Testis (tissue), 3 donors: ENCODE results near the gene MAP4K4. TPM values are rescaled to one million over a fixed set of nuclear protein-coding genes. Genes with fewer than 3 reads are reported as not detected.

Source experiments
- DNase-seq: peaks from one replicate; pipeline ENCODE4 v3.0.0-alpha.2; 2019
- H3K27ac ChIP-seq, 2 donors: fragments of 200-600 bp; sonication (generic); one replicate each; pipeline ENCODE4 v1.5.1; 2019
- H3K27me3 ChIP-seq: fragments of 200-600 bp; sonication (generic); one replicate; pipeline ENCODE4 v1.5.1; 2019
- H3K36me3 ChIP-seq: fragments of 200-600 bp; sonication (generic); one replicate; pipeline ENCODE4 v1.5.1; 2017; ENCODE audit warnings: low read depth; ENCODE audit errors: missing control alignments
- H3K4me1 ChIP-seq: fragments of 200-600 bp; sonication (generic); one replicate; pipeline ENCODE4 v1.5.1; 2019
- H3K4me3 ChIP-seq, 2 donors: fragments of 200-600 bp; sonication (generic); one replicate each; pipeline ENCODE4 v1.5.1; 2017 to 2019
- H3K9me3 ChIP-seq: fragments of 200-600 bp; sonication (generic); one replicate; pipeline ENCODE4 v1.5.1; 2017
- POLR2A ChIP-seq: fragments of 450-650 bp; IDR thresholded peaks from one replicate; pipeline ENCODE4 v1.6.1; 2017; ENCODE audit warnings: antibody characterized with exemption, mild to moderate bottlenecking, moderate library complexity
- WGBS, 2 donors: methylation state at CpG; one replicate each; pipeline ENCODE4 v1.1.5; 2018; 5-methylcytosine and 5-hydroxymethylcytosine counted together
- intact Hi-C: fragments of 100-400 bp; cut with DNase I; formaldehyde crosslinking; loops from one replicate; pipeline ENCODE4 v1.15.1; 2023; ENCODE audit warnings: low total_unique reads
- polyA plus RNA-seq: library from polyadenylated mRNA; stranded (reverse); fragments of 350-450 nt; fragmentation: Illumina TruSeq; extraction: RNeasy Lipid Tissue Mini Kit (QIAGEN cat#74804); gene quantifications from one replicate; pipeline ENCODE4 v1.2.3, GENCODE V29; 2014; ENCODE audit warnings: low read depth, low replicate concordance; ENCODE audit not compliant: insufficient read depth
- total RNA-seq, 2 donors: library from RNA; depleted of rRNA; stranded (reverse); fragments of >200 nt; gene quantifications; one replicate each; pipeline ENCODE4 v1.2.3, GENCODE V29; 2016
- TF ChIP-seq, protein P1 (sequence below), 3 experiments: fragments of 450-650 bp in 2 of 3; fragments of 200-600 bp in 1 of 3; sonication (generic) in 1 of 3; IDR thresholded peaks; one replicate each; pipeline ENCODE4 v1.5.1; 2016 to 2019; ENCODE audit warnings: antibody characterized with exemption in 3 of 3, mild to moderate bottlenecking in 2 of 3, moderate library complexity in 1 of 3

The MAP4K4 gene
- total and polyA plus RNA-seq, 3 donors from 2014 or later: 88.2 to 194 (median 174) TPM

DNA sequence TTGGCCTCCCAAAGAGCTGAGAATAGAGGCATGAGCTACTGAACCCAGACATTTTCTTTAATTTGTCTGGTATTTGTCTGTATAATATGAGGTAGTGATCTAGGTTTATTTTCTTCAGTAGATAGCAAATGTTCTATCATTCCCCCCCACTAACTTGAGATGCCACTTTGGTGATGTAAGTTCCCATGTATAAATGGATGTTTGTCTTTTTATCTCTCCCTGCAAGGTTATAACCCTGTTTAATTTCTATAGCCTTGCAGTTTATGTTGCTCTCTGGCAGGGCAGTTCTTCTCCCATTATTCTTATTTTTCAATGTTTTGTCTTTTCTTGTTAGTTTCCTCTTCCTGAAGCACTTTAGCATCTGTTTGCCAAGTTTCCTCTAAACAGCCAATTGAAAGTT is 39.1 kb upstream of the MAP4K4 start:
- Histone ChIP-seq H3K27me3 (no peaks in the 10 kb centered on the region), H3K27ac (no peak overlapping the region), H3K9me3 (no peaks in the 10 kb centered on the region), H3K4me1 (no peaks in the 10 kb centered on the region), H3K36me3 (no peaks in the 10 kb centered on the region), H3K4me3 (no peak overlapping the region)
- intact Hi-C loops: no loop called here
- TF ChIP-seq, protein P1, sequence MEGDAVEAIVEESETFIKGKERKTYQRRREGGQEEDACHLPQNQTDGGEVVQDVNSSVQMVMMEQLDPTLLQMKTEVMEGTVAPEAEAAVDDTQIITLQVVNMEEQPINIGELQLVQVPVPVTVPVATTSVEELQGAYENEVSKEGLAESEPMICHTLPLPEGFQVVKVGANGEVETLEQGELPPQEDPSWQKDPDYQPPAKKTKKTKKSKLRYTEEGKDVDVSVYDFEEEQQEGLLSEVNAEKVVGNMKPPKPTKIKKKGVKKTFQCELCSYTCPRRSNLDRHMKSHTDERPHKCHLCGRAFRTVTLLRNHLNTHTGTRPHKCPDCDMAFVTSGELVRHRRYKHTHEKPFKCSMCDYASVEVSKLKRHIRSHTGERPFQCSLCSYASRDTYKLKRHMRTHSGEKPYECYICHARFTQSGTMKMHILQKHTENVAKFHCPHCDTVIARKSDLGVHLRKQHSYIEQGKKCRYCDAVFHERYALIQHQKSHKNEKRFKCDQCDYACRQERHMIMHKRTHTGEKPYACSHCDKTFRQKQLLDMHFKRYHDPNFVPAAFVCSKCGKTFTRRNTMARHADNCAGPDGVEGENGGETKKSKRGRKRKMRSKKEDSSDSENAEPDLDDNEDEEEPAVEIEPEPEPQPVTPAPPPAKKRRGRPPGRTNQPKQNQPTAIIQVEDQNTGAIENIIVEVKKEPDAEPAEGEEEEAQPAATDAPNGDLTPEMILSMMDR (IDR thresholded peaks at IDR 0.05): no peak
- no peak for TF ChIP-seq POLR2A
- no peak for DNase-seq

DNA sequence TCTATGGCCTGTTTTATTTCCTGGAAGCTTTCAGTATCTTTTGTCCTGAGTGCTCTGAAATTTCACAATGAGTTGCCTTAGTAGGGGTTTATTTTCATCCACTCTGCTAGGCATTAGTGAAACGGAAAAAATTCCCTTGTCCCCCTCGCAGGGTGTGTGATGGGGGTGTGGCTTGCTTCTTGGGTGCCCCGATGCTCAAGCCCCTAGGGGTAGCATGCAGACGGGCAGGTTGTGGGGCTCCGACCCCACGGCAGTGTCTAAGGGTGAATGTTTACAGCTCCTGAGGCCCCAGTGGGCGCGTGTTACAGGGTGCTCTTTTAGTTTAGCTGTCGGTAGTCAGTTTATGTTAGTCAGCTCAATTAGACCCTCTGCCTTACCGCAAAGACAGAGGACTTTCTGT is 32.2 kb upstream of the MAP4K4 start:
- Histone ChIP-seq H3K4me1 (no peaks in the 10 kb centered on the region), H3K4me3 (peak overlapping the region; percentile 12 to 21), H3K36me3 (no peaks in the 10 kb centered on the region), H3K27me3 (no peaks in the 10 kb centered on the region), H3K27ac (no peak overlapping the region), H3K9me3 (no peaks in the 10 kb centered on the region)
- intact Hi-C loops: no loop called here
- TF ChIP-seq, protein P1 (IDR thresholded peaks at IDR 0.05): no peak
- no peak for TF ChIP-seq POLR2A
- DNase-seq: no peak
- 63 to 68% methylated on average over 10 of the region's 10 CpGs for WGBS, 2 donors

DNA sequence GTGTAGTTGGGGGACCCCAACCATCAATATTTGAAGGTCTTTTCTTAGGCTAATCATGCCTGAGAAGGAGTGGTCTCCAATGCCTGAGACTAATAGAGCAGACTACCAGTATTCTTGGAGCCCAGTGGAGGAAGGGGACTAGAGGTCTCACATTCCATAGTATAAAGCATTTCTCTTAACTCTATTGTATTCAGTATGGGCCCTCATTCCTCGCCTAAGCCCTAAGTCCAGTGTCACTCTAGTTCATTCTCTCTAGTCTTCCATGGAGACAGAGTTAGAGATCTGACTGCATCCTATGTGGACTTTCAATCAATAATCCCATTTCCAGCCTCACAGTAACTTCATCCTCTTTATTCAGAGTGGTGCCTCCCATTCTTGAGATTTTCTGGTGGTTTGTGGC is 29.7 kb upstream of the MAP4K4 start:
- H3K27ac ChIP-seq: no peak overlapping the region
- no peaks in the 10 kb centered on the region for H3K4me1 ChIP-seq
- H3K36me3 ChIP-seq: no peaks in the 10 kb centered on the region
- intact Hi-C loops: no loop called here
- DNase-seq: no peak
- H3K9me3 ChIP-seq: no peaks in the 10 kb centered on the region
- H3K4me3 ChIP-seq: no peak overlapping the region
- TF ChIP-seq POLR2A: no peak
- TF ChIP-seq, protein P1 (IDR thresholded peaks at IDR 0.05): no peak
- WGBS, 2 donors: 90 to 95% methylated on average over 1 of the region's 1 CpG
- H3K27me3 ChIP-seq: no peaks in the 10 kb centered on the region

DNA sequence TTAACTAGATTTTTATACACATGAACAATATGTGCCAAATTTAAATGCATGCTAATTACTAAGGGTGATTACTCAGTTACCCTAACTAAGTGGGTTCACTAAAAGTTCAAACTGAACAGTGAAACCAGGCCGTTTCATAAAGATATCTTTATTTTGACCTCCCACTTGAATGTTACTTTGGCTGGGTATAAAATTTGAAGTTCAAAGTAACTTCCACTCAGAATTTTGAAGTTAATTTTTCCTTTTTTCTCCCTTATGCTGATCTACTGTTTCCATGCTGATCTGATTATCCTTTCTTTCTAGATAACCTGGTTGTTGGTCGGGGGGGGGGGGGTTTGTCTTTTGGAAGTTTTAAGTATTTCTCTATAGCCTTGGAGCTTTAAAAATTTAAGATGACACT is 25.5 kb upstream of the MAP4K4 start:
- intact Hi-C loops: no loop called here
- H3K4me3 ChIP-seq: no peak overlapping the region
- H3K9me3 ChIP-seq: no peaks in the 10 kb centered on the region
- DNase-seq: no peak
- no peaks in the 10 kb centered on the region for H3K27me3 ChIP-seq
- TF ChIP-seq POLR2A: no peak
- TF ChIP-seq, protein P1 (IDR thresholded peaks at IDR 0.05): no peak
- no peaks in the 10 kb centered on the region for H3K36me3 ChIP-seq
- no peak overlapping the region for H3K27ac ChIP-seq
- no peaks in the 10 kb centered on the region for H3K4me1 ChIP-seq
- WGBS, 2 donors: 52 to 75% methylated on average over 2 of the region's 2 CpGs

DNA sequence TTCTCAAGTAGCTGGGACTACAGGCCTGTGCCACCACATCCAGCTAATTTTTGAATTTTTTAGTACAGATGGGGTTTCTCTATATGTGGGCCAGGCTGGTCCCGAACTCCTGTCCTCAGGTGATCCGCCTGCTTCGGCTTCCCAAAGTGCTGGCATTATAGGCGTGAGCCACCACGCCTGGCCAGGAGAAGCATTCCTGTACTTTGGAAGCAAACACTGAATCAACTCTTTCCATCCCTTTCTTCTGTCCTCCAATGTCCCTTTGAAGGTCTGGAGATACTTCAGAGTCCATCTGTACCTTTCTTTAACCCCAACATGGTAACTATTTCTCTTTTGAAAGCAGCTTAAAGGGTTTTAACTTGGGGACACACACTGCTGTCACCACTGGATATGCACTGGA is 23.6 kb upstream of the MAP4K4 start:
- no peaks in the 10 kb centered on the region for H3K36me3 ChIP-seq
- TF ChIP-seq POLR2A: no peak
- TF ChIP-seq, protein P1 (IDR thresholded peaks at IDR 0.05): no peak
- H3K9me3 ChIP-seq: no peaks in the 10 kb centered on the region
- no peaks in the 10 kb centered on the region for H3K27me3 ChIP-seq
- no peak for DNase-seq
- H3K4me3 ChIP-seq: no peak overlapping the region
- intact Hi-C loops: no loop called here
- H3K27ac ChIP-seq: no peak overlapping the region
- 97 to 100% methylated on average over 5 of the region's 5 CpGs for WGBS, 2 donors
- no peaks in the 10 kb centered on the region for H3K4me1 ChIP-seq
